NCI-H1694 treated with DMSO at 0.1 percent for 48 hours (cell line): ENCODE measurements around the gene FSTL3.
"Not testable (repeated sequence)": the region's sequence is repeated elsewhere in the genome, so short reads cannot be mapped to it uniquely, and the experiment has no call there.

Source experiments
- DNase-seq: peaks from one replicate; lab custom pipeline; 2025; lab: John Stamatoyannopoulos, UW

Gene FSTL3

DNA sequence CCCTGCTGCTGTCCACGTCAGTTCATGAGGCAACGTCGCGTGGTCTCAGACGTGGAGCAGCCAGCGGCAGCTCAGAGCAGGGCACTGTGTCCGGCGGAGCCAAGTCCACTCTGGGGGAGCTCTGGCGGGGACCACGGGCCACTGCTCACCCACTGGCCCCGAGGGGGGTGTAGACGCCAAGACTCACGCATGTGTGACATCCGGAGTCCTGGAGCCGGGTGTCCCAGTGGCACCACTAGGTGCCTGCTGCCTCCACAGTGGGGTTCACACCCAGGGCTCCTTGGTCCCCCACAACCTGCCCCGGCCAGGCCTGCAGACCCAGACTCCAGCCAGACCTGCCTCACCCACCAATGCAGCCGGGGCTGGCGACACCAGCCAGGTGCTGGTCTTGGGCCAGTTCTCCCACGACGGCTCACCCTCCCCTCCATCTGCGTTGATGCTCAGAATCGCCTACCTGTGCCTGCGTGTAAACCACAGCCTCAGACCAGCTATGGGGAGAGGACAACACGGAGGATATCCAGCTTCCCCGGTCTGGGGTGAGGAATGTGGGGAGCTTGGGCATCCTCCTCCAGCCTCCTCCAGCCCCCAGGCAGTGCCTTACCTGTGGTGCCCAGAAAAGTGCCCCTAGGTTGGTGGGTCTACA is 6.6 kb downstream of the FSTL3 start:
- DNase-seq, result no peak

DNA sequence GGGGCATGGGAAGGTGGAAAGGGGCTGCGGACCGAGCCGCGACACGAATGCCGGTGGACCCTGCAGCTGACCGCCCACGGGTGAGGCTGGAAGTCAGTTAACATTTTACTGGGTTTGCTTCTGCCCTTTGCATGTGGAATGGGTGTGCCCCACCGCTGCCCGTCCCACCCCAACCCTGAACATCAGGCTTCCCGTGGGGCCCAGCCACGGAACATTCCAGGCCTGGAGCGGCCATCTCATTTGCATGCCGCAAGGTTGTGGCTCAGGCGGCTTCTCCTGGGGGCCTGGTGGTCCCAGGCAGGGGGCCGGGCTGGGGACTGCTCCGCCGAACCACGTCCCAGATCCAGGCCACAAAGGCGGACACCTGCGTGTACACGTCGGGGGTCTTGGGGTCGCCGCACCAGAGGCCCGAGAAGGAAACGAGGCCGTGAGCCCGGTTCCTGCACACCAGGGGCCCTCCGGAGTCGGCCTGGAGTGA is 9.3 kb downstream of the FSTL3 start:
- DNase-seq, result no peak

DNA sequence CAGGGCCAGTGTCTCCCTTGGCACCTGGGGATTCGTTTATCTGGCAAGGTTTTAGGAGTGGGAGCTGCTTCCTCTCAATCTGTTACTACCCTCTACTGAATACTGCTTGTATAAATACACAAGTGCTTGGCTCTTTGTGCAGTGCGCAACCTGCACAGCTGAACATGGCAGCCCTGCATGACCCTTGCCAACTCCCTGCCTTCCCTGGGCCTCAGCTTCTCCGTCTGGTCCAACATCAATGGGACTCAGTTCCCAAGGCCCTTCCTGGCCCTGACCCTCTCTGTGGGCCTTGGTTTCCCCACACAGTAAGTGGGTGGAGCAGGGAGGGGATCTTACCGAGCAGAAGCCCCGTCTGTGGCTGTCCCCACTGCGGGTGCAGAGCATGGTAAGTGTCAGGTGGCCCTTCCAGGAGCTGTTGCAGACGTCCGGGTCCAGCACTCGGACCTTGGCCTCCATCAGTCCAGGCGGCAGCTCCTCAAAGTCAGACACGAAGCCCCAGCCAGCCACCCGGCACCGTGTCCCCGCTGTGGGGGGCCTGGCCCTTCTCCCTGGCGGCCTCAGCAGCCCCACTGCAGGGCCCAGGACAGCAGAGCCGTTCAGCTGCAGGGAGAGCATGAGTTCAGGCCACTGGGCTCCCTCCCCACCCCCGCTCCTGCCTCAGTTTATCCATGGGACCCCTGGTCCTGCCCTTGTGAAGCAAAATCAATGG is 10.6 kb downstream of the FSTL3 start:
- no peak for DNase-seq

DNA sequence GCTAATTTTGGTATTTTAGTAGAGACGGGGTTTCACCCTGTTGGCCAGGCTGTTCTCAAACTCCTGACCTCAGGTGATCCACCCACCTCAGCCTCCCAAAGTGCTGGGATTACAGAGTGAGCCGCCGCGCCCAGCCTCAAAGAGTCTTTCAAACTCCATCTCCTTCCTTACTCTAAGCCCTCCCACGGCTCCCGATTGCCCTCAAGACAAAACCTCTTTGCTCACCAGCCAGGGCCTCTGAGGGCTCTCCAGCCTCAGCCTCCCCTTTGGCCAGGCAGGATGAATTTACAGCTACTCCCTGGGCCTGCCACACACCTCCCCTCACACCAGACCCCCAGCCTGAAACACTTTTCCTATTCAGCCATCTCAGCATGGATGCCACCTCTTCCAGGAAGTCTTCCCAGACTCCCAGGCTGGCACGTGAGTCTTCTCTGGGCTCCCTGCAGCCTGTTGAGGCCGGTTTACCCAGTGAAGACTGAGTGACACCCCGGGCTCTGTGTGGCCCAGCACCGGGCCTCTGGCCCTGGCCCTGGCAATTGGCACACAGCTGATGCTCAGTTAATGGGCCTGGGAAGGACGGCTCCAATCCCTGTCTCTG is 11.5 kb downstream of the FSTL3 start:
- no peak for DNase-seq

DNA sequence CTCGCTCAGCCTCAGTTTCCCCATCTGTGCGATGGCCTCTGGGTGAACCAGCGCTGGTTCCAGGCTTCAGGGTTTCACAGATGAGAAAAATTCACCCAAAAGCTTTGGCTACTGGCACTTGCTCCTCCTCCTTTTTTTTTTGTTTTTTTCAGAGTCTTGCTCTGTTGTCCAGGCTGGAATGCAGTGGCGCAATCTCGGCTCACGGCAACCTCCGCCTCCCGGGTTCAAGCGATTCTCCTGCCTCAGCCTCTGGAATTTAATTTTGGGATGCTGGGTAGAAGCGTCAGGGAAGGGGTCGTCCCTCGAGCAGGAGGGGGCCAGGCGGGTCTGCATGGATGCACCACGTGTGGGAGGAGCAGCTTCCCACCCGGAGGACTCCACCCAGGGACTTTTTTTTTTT is 12.0 kb downstream of the FSTL3 start:
- no peak for DNase-seq

DNA sequence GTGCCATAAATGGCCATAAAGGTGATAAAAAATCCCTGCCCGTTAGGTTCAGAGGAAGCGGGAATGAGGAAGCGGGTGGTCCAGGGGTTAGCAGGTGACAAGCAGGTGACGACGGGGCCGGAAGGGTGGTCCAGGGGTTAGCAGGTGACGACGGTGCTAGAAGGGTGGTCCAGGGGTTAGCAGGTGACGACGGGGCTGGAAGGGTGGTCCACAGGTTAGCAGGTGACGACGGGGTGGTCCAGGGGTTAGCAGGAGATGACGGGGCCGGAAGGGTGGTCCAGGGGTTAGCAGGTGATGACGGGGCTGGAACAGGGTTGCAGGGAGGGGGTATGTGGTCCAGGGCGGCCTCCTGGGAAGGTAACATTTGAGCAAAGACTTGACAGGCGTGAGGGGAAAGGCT is 12.8 kb downstream of the FSTL3 start:
- DNase-seq, result no peak

DNA sequence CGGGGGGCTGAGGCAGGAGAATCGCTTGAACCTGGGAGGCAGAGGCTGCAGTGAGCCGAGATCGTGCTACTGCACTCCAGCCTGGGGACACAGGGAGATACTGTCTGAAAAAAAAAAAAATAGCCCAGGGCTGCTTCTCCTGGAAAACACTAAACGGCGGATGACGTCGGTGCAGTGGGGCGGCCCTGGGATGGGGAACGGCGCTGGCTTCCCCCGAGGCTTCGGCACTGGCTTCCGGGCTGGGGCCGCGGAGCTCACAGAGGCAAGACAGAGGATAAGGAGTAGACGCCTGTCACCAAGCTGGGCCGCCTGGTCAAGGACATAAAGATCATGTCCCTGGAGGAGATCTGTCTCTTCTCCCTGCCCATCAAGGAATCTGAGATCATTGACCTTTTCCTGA is 14.0 kb downstream of the FSTL3 start:
- no peak for DNase-seq

DNA sequence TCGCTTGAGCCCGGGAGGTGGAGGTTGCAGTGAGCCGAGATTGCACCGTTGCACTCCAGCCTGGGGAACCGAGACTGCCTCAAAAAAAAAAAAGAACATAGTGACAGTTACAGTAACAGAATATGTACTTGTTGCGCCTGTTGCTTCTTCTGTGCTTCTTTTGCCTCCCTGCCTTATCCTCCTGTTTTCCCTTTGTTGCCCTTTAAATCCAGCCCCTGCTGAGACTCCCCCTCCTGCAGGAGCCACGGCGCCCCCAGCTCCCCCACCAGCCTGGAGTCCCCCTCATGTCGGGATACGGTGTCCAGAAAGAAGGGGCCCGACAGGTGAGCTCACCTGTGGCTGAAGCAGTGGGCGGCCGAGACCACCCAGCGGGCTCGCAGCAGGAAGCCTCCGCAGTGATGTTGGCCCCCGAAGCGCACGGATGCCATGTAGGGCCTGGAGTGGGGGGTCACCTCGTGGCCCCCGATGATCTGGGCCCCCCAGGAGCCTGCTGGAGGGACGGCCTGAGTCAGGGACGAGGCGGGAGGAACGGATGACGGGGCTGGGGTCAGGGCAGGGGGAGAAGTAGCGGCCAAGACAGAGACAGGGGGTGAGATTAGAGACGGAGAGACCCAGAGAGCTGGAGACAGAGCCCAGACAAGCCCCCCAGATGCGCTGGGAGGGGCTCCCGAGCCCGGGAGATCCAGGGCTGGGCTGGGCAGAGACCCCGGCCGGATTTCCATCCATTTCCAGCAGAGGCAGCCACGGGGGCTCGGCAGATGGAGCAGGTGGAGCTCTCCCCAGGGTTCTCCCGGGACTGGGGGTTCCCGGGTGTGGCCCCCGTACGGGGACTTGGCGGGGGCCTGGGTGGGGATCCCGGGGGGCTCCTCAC is 18.5 kb downstream of the FSTL3 start:
- no peak for DNase-seq

DNA sequence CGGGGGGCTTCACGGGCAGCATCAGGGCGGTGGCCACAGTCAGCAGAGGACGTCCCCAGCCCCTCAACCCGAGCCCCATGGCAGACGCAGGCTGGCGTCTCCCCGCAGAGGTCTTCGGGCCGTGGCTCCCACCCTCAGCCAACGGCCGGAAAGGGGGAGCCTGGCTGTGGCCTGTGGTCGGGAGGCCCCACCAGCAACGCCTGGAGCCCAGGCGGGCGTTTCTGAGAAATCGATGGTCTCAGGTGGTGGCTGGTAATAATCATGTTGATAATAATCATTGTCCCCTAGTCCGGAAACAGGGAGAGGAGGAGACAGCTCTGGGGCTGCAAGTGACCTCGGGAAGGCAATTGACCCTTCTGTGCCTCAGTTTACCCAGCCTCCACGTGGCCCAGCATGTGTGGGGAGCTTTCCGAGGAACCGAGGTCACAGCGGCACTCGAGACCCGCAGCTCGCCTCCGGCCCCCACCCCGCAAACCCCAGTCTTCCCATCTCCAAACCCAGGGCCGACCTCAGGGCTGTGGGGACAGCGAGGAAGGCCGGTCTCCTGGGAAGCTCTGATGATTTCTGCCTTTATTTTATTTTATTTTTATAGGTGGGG is 19.3 kb downstream of the FSTL3 start, which contains the start of gene PRSS57:
Gene PRSS57, minus strand, starts transcription at position 101 of the 598 bp plus-strand sequence. Its CDS starts 22 bp downstream, at position 79.
- no peak for DNase-seq

DNA sequence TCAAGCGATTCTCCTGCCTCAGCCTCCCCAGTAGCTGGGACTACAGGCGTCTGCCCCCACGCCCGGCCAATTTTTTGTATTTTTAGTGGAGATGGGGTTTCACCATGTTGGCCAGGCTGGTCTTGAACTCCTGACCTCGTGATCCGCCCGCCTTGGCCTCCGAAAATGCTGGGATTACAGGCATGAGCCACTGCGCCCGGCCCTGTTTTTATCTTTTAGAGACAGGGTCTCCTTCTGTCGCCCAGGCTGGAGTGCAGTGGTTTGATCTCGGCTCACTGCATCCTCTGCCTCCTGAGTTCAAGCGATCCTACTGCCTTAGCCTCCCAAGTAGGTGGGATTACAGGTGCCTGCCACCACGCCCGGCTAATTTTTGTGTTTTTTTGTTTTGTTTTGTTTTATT is 22.3 kb downstream of the FSTL3 start:
- DNase-seq, result not testable (repeated sequence)

DNA sequence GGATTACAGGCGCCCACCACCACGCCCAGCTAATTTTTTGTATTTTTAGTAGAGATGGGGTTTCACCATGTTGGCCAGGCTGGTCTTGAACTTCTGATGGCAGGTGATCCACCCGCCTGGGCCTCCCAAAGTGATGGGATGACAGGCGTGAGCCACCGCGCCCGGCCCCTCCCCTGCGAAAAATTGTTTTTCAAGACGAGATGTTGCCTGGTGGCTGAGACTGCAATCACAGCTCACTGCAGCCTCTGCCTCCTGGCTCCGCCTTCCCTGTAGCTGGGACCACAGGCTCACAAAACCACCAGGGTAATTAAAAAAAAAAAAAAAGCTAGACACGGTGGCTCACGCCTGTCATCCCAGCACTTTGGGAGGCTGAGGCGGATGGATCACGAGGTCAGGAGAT is 23.7 kb downstream of the FSTL3 start:
- not testable (repeated sequence) for DNase-seq

DNA sequence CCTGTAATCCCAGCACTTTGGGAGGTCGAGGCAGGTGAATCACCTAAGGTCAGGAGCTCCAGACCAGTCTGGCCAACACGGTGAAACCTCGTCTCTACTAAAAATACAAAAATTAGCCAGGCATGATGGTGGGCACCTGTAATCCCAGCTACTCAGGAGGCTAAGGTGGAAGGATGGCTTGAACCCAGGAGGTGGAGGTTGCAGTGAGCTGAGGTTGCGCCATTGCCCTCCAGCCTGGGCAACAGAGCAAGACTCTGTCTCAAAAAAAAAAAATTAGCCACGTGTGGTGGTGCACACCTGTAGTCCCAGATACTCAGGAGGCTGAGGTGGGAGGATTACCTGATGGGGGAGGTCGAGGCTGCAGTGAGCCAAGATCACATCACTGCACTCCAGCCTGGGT is 26.7 kb downstream of the FSTL3 start:
- not testable (repeated sequence) for DNase-seq

DNA sequence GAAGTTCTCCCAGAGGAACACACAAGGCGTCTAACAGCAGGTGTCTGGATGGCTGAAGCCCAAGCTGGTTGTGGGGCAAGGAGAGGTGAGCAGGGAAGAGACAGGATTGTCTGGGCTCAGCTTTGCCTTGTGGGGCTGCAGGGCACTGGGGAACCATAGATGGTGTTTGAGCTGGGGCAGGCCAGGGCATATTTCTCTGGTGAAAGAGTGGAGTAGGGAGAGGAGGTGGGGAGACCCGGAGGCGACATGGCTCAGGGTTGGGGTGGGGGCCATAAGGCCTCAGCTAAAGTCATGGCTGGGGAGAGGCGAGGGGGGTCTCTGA is 27.1 kb downstream of the FSTL3 start:
- no peak for DNase-seq

DNA sequence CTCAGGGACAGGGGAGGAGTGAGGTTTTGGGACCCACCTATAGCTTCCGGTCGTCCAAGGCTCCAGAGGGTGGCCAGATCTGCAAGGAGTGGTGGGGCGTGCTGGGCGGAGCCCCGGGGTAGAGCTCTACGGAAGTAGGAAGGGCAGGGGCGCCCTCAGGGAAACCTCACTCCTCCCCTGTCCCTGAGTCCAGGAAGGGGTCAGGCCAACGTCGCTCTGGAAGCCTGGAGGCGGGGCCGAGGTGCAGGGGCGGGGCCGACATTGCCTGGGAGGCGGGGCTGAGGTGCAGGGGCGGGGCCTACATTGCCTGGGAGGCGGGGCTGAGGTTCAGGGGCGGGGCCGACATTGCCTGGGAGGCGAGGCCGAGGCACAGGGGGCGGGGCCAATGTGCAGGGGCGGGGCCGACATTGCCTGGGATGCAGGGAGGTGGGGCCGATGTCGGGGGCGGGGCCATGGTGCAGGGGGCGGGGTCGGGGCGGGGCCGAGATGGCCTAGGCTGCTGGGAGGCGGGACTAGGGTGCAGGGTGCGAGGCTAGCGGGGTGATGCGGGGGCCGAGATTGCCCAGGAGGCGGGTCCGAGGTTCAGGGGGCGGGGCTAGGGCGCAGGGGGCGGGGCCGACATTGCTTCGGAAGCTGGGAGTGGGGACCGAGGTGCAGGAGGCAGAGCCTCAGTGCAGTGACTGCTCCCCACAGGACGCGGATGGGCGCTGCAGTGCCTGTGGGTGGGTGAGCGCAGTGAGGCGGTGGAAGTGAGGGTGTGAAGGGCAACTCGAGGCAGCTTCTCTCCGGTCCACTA is 27.7 kb downstream of the FSTL3 start:
- DNase-seq, result no peak

DNA sequence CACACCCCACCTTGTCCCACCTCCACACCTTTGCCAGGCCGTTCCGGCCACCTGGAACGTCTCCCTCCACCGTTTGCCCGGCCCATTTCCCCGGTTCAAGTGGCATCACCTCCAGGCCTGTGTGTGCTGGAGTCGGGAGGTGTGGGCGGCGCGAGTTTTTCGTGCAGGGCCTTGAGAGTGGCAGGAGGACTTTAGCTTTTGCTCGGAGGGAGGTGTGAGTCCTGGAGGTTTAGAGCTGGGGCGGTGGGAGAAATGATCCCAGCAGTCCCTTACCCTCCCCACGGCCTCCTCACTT is 28.2 kb downstream of the FSTL3 start:
- DNase-seq, result no peak

DNA sequence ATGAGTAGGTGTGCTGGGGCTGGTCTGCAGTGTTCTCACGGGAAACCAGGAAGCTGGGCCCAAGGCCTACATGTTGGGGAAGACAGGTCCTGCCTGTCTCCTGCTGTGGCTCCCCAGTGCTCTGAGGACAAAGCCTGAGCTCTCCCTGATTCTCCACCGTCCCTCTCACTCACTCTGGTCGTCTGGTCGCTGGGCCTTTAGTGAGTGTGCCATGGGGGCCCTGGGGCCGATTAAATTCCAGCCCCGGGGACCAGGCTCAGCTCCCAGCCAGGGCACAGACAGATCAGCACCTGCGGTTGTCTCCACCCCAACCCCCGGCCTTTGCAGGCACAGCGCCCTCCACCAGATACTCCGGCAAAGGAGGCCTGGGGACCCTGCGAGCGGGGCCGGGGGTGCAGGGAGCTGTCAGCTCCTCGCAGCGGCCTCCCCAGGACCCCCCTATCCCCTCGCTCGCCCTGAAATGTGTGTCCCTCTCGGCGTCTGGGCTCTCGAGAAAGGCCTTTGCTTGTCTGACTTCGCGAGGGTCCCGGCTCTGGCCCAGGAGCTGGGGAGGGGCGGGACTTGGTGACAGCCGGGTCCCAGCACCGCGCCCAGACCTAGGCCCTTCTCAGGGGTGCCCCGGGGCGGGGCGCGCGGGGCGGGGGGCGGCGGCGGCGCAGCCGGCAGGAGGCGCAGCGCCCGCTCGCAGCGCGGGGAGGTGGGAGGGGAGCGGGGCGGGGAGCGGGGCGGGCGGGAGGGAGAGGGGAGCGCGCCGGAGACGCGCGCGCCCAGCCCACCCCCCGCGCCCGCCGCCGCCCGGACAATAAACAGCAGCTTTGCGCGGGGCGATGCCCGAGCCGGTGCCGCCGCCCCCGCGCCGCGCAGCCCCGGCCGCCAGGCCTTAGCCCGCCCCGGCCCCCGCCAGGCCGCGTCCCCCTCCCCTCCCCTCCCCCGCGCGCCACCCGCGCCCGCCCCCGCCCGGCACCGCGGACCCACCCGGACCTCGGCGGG is 32.3 kb downstream of the FSTL3 start, which contains the start of gene PALM:
Gene PALM, plus strand, starts transcription at position 782 of the 990 bp plus-strand sequence. CDS start 212 bp downstream, outside the sequence.
- no peak for DNase-seq

DNA sequence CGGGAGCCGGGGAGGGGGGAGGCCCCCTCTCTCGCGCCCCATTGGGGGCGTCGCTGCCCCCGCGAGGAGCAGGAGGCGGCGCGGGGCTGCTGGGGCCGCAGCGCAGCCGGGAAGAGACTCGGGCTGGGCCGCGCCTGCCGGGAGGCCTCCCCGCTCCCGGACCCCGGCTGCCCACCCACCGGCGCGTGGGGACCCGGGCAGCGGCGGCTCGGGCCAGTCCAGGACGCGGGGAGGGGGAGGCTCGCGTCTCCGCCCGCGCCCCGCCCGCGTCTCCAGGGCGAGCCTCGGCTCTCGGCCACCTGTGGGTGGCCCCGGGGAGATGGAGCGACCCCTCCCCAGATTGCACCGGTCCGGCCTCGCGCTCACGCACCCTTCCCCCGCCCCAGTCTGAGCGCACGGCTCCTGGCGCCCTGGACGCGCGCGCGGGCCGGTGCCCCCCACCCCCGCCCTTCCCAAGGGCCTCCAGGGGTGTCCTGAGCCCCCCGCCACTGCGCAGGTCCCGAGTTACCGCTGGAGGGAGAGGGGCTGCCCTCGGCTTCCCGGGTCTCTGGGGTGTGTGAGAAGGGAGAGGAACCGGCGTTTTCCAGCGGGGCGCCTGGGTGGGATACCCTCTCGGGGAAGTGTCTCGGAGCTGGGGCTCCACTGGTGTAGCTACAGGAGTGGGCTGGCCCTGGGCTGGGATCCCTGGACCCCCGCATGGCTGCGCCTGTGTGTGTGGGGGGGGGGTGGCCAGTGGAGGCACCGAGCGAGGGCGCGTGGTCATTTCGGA is 33.2 kb downstream of the FSTL3 start:
- no peak for DNase-seq

DNA sequence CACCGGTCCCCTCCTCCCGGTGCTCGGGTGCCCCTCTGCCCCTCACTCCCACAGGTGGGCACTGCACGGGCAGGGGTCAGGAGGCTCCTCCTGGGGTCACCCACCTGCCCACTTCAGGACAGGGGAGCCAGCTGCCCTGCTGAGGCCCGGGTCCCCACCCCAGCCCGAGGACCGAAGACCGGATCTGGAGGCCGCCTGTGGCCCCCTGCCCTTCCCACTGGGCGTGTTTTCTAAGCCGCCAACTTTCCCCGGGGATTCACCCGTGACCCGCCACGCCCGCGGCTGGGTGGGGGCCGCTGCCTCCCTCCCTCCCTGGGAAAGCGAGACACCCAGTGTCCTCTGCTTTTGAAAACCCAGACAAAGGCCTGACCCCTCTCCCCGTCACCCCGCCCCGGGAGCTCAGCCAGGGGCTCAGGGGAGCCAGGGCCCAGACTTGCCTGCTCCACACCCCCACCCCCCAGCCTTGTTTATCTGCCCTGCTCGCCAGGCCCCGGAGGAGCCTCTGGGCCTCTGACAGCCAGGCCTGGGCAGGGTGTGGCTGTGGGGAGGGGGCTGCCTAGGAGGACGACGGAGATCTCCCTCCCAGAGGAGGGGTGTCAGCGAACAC is 33.9 kb downstream of the FSTL3 start:
- no peak for DNase-seq

DNA sequence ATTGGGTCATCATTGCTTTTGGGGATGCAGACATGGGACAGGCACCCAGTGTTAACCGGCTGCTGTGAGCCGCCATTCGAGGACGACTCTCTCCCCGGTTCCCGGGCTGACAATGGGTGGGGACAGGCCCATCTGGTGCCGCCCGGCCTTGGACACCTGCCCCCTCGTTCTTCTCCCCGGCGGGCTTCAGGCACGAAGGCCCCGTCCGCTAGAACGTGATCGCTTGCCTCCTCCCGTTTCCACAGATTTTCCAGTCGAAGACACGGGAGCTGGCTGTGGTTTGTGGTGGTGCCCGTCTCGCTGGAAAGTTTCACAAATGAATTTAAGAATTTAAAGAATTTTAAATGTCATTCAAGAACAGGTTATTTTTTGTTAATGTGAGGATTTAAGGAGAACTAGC is 34.6 kb downstream of the FSTL3 start:
- no peak for DNase-seq
